Stimulated activated CD8-positive, alpha-beta memory T cell treated with anti-CD3 and anti-CD28 coated beads, Interleukin-7, amount 100 ng/mL, for 1 hour (primary cell): ENCODE data around the gene ECT2.
"Not testable (repeated sequence)": the region's sequence is repeated elsewhere in the genome, so short reads cannot be mapped to it uniquely, and the experiment has no call there.

Experiments
- DNase-seq, 2 donors: peaks; one replicate each; pipeline ENCODE4 v3.0.0-alpha.2; 2020; ENCODE audit warnings: low read depth in 2 of 2

ECT2 gene

DNA sequence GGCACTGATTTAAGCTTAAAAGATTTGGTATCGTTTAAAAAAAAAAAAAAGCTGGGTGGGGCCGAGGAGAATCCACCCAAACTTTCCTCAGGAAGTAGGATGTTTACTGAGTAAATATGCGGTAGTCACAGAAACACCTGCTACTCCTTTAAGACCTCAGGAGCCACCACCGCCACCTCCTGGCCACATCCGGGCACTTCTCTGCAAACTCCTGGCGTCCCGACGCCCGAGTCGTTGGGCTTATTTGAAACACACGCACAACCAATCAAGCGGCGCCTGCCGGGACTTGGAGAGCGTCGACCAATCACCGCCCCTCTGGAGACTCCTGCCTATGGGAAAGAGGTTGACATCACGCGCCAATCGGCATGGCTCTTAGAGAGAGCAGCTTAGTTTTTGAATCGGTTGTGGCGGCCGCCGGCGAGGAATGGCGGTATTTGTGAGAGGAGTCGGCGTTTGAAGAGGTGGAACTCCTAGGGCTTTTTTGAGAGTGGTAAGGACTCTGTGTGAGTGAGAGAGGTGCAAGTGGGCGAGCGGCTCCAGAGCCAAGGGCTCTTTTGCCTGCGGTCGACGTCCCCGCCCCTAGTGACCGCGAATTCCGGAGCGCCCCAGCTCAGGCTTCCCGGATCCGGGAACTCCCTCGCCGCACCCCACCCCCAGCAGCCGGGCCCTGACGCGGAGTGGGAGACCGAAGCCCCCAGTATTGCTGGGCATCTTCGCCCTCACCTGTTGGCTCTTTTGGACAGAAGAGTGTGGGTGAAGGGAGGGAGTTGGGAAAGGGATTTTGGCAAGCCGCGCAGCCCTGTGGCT, at the start of gene ECT2:
TSS of gene ECT2 (plus strand) at position 359 of the 807 bp plus-strand sequence. CDS start 3,805 bp downstream, outside the sequence.
- peak; percentile 93 to 95 for DNase-seq

- DNase-seq: no peak
These were observed 49.5 kb upstream of the ECT2 start for GRCh38 chr3:172700936-172701455.

DNA sequence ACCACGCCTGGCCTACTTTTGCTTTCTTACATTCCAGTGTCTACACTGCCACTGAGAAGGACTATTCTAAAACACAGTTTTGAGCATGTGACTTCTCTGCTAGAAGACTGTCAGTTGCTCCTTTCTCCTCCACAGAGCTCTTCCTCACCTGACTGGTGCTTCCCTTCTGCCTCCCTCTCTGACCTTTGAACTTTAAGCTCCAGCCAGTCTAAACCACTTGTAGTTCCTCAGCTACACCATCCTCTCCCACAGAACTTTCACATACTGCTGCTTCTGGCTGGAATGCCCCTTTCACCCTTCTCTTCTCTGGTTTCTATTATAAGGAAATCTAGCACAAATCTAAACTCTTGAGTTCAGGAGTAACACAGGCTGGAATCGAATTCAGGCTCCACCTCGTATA, 48.8 kb upstream of the ECT2 start:
- no peak for DNase-seq

- no peak for DNase-seq
These were observed 48.3 kb upstream of the ECT2 start for GRCh38 chr3:172702256-172702655.

- DNase-seq: not testable (repeated sequence)
These were observed 47.8 kb upstream of the ECT2 start for GRCh38 chr3:172702731-172703130.

- DNase-seq: no peak
These were observed 46.5 kb upstream of the ECT2 start for GRCh38 chr3:172704001-172704400.

DNA sequence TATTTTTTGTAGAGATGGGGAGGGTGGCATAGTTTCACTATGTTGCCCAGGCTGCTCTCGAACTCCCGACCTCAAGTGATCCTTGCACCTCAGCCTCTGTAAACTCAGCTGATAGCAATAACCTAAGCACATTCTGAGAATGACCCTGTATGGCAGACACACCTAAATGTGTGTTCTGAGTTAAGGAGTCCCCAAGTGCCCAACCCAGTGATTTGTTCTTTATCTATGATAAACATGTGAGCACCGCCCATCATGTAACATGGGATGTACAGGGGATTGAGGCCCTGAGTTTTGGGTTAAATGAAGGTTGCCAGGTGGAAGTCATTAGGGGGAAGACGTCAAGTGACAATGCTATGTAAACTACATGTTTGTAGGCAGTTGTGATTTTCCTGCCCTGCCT, 45.4 kb upstream of the ECT2 start:
- no peak for DNase-seq

DNA sequence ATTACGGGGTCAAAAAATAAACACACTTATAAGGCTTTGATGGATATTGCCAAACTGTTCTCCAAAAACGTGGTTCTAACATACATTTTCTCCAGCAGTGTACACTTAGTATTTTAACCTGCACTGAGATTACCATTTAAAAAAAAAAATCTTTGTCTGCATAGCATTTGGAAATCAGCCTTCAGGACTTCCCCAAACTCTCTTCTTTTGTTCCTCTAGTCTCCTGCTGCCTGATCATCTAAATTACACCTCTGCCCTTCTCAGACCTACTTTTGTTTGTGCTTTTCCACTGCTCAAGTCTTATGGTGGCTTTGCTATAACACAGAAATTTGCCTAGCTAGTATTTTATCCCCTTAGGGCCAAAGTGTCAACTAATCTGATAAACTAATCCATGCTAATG, 43.5 kb upstream of the ECT2 start:
- DNase-seq: no peak

GRCh38 chr3:172707967-172708366, 42.6 kb upstream of the ECT2 start:
- no peak for DNase-seq

DNA sequence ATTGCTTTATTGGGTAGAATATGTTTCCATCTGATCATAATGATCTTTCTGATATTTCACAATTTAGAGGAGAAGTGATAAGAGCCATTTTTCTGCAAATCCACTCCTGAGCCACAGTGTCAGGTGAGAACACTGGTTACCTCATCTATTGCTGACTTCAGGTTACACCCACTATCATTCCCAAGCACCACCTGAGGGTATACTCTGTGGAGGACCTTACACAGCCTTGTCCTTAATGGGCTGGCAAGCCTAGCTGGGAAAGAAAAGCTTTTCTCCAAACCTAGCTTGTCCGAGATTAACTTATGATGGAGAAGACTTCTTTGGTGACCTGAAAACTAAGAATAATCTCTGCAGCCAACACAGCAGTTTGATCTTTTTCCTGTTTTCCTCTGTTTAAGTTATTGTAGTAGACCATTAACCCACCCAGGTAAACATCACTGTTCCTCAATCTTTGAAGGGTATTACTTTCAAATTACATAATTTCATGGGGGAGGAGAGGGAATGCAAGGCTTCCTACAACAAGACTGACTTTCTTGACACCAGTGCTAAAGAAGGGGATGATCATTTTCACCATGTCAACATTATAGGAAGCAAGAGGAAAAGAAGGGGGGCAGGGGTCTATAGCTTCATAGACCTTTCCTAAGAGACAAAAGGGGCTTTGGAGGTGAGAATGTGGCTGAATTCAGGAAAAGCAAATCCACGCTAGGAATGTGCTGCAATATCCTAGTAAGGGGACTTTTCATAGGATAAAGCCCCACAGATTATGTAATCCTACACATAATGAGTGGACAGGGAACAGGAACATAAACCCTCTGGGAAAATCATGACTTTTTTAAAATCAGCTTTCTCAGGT, 41.4 kb upstream of the ECT2 start:
- DNase-seq: no peak

DNA sequence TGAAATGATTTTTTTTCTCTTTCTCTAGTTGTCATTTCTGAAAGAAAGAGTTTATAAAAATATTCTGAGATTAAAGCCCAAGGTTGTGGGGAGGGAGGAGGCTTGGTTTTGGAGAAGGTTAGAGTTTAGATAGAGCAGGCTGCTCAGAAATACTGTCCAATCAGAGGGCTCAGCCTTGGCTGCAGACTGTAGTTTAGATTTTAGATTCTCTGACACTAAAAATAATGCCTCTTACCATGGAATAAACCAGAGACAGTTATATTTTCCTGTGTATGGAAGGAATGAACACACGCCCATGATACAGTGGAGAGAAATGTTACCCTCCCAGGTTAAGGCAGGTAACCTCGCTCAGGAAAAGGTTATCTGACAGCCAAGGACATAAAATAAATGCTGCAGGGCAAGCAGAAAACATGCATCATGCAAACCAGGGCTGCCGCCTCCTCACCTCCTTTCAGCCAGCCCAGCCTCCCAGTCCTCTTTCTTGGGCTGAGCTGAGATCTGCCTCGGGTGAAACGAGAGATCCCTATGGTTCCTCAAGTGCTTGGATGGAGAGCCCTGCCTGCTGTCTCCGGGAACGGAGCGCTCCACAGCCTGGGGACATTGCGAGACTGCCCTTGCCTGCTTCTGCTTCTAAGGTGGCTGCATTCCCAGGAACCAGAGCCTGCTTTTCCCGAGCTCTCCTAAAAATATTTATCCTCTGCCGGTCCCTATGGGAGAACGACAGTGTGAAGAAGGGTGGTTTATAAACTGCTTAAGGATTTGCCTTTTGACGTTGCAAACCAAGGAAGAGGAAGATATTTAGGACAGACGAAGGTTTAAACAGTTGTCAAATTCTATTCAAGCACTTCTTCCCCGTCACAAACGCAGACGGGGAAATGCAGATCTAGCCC, 40.5 kb upstream of the ECT2 start:
- DNase-seq: no peak

- peak; percentile 44 to 48 for DNase-seq
These were observed 39.7 kb upstream of the ECT2 start, which contains the start of gene NCEH1 for GRCh38 chr3:172710664-172711453. Gene NCEH1 (minus strand): TSS chr3:172711067. CDS start chr3:172710984, 83 bp downstream.

DNA sequence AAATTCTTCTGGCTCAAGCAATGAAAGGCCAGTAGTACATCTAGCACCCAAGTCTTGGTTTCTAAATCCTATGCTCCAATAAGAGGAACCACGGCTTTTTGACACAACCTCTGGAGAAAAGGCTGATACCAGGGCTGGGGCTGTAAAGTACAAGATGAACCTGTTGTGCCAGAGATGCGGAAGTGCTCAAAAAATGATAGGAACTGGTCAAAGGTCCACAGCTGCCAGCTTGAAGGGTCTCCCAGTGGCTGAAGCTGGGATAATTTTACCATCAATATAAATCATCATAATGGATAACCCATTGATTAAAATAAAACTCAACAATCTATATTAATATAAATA, 39.1 kb upstream of the ECT2 start:
- no peak for DNase-seq

- DNase-seq: no peak
These were observed 37.2 kb upstream of the ECT2 start for GRCh38 chr3:172713316-172713715.

GRCh38 chr3:172716476-172716875, 34.0 kb upstream of the ECT2 start:
- no peak for DNase-seq

DNA sequence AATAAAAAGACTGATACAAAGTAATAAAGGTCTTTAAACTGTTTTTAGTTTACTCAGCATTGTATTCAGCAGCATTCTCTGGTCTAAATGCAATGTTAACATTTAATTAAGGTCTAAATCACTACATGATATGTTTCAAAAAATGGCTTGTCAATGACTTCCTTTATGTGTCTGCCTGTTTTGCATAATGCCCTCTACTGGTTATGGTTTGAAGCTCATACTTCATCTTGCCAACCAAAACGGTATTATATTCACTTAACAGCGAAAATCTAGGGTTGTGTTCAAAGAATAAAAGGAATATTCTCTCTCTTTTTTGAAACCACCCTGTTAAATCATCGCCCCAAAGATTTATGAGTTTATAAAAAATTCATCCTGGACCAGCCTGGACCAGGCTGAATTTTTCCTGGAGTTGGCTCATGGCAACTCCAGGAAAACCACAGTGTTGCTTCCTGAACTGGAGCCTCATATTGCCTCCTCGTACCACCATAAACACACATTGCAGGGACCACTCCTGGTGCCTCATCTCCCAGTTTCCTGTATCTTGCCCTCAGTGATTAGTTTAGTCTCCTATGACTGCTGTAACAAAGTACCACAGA, 32.9 kb upstream of the ECT2 start:
- DNase-seq: no peak

DNA sequence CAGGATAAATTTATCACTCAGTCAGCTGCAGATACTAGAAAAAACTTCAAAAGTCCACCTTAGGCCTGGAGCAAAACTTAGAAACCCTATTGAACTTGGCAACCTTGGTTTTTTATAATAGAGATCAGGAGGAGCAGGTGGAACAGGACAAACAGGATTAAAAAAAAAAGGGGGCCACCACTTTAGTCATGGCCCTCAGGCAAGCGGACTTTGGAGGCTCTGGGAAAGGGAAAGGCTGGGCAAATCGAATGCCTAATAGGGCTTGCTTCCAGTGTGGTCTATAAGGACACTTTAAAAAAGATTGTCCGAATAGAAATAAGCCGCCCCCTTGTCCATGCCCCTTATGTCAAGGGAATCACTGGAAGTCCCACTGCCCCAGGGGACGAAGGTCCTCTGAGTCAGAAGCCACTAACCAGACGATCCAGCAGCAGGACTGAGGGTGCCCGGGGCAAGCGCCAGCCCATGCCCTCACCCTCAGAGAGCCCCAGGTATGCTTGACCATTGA, 27.9 kb upstream of the ECT2 start:
- not testable (repeated sequence) for DNase-seq

DNA sequence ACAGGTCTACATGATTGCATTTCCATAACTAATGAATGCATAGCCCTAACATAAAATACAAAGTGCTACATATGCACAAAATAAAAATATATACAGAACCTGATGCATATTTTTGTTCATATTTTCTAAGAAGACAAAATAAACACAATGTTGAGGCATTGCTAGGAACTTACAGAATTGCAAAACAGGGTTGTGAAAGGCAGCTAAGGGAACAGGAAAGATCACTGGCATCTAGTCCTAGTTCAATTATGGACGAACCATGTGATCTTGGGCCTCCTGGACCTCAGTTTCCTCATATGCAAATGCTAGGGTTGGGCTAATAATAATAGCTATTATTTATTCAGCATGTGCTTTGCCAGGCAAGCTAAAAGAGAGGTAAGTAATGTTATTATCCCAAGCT, 24.1 kb upstream of the ECT2 start:
- DNase-seq: no peak

DNA sequence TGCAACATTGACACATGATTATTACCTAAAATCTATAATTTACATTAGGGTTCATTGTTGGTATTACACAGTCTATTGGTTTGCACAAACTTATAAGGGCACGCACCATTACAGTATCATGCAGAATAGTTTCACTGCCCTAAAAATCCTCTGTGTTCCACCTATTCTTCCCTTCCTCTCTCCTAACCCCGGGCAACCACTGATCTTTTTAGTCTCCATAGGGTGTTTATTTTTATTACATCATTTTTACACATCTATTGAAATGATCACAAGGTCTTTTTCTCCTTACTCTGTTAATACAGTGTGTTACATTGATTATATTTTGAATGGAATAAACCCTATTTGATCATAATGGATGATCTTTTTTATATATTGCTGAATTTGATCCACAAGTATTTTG, 15.5 kb upstream of the ECT2 start:
- DNase-seq: no peak

GRCh38 chr3:172739462-172739861, 11.1 kb upstream of the ECT2 start:
- DNase-seq: no peak
